BLaER1 treated with 17β-estradiol and CSF1 and Interleukin-3, amounts not matched to agents 10 nM and 100 nM (cell line): Measurements from ENCODE around the gene EFCAB12.
"Not testable (repeated sequence)": the region's sequence is repeated elsewhere in the genome, so short reads cannot be mapped to it uniquely, and the experiment has no call there.

Source experiments
- H3K27ac ChIP-seq, 11 experiments: shearing (Covaris generic); formaldehyde crosslinking; 2 replicates each; pipeline ENCODE4 v1.8.1; 2022
- H3K27me3 ChIP-seq, 11 experiments: shearing (Covaris generic); formaldehyde crosslinking; 2 replicates each; pipeline ENCODE4 v1.8.1; 2022
- H3K36me3 ChIP-seq, 11 experiments: shearing (Covaris generic); formaldehyde crosslinking; 2 replicates each; pipeline ENCODE4 v1.8.1; 2022
- H3K4me1 ChIP-seq, 10 experiments: shearing (Covaris generic); formaldehyde crosslinking; 2 replicates each; pipeline ENCODE4 v1.8.1; 2022
- H3K4me2 ChIP-seq, 11 experiments: shearing (Covaris generic); formaldehyde crosslinking; 2 replicates each; pipeline ENCODE4 v1.8.1; 2022
- H3K4me3 ChIP-seq, 10 experiments: shearing (Covaris generic); formaldehyde crosslinking; 2 replicates each; pipeline ENCODE4 v1.8.1; 2022
- H3K9ac ChIP-seq, 11 experiments: shearing (Covaris generic); formaldehyde crosslinking; 2 replicates each; pipeline ENCODE4 v1.8.1; 2022
- H3K9me3 ChIP-seq, 11 experiments: shearing (Covaris generic); formaldehyde crosslinking; replicated peaks in 1 of 11; 2 replicates each; pipeline ENCODE4 v1.8.1; 2022
- H4K20me1 ChIP-seq, 11 experiments: shearing (Covaris generic); formaldehyde crosslinking; 2 replicates each; pipeline ENCODE4 v1.8.1; 2022
- Cebpa-rat ChIP-seq, 11 experiments: shearing (Covaris generic); IDR thresholded peaks; 2 replicates each; pipeline ENCODE4 v1.8.1; 2022

Gene EFCAB12

DNA sequence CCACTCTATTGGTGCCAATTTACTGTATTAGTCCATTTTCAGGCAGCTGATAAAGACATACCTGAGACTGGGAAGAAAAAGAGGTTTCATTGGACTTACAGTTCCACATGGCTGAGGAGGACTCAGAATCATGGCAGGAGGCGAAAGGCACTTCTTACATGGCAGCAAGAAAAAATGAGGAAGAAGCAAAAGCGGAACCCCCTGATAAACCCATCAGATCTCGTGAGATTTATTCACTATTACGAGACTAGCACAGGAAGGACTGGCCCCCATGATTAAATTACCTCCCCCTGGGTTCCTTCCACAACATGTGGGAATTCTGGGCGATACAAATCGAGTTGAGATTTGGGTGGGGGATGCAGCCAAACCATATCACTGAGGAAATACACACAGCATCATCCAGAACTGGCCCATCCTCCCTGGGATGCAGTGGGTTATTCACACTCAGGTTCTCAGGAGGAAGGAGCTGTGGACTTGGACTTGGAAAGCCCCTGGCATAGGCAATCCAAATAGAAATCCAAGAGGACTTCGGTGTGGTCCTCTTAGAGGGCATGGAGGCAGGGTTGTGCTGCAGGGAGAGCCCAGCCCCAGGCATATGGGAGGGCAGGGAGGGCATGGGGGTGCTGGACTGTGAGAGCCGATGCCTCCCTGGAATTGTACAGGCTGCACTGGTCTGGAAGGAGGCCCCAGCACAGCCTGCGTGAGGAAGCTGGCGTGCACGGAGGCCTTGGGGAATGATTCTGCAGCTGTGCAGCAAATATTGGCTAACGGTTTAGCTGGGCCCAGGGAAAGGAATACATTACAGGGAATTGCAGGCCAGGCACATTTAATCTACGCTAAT, 62.9 kb downstream of the EFCAB12 start:
- H3K36me3 ChIP-seq, result no peaks in the 10 kb centered on the region
- peak overlapping the region in 4 of 11 experiments; percentile 32 to 83 (median 56); a peak in 6 of 22 replicates for H3K4me2 ChIP-seq
- no peaks in the 10 kb centered on the region for H4K20me1 ChIP-seq
- H3K9ac ChIP-seq, result no peak overlapping the region
- no peaks in the 10 kb centered on the region for H3K27me3 ChIP-seq
- H3K4me3 ChIP-seq, result no peak overlapping the region
- peaks cover 13 to 33% (median 25%) of the 10 kb centered on the region in 11 experiments; a peak in 21 of 22 replicates for H3K9me3 ChIP-seq
- H3K27ac ChIP-seq, result peak overlapping the region in 1 of 11 experiments; percentile 10; a peak in 1 of 22 replicates
- TF ChIP-seq Cebpa-rat (IDR thresholded peaks at IDR 0.05), result no peak
- H3K4me1 ChIP-seq, result peaks cover 6 to 16% (median 8%) of the 10 kb centered on the region in 10 experiments; a peak in 17 of 20 replicates

DNA sequence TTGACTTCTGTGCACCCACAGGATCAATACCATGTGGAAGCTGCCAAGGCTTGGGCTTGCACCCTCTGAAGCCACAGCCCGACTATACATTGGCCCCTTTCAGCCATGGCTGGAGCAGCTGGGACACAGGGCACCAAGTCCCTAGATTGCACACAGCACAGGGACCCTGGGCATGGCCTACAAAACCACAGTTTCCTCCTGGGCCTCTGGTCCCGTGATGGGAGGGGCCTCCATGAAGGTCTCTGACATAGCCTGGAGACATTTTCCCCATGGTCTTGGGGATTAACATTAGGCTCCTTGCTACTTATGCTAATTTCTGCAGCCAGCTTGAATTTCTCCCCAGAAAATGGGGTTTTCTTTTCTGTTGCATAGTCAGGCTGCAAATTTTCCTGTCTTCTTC, 63.6 kb downstream of the EFCAB12 start:
- peak overlapping the region in 10 of 11 experiments; percentile 20 to 83 (median 35); a peak in 13 of 22 replicates for H3K4me2 ChIP-seq

DNA sequence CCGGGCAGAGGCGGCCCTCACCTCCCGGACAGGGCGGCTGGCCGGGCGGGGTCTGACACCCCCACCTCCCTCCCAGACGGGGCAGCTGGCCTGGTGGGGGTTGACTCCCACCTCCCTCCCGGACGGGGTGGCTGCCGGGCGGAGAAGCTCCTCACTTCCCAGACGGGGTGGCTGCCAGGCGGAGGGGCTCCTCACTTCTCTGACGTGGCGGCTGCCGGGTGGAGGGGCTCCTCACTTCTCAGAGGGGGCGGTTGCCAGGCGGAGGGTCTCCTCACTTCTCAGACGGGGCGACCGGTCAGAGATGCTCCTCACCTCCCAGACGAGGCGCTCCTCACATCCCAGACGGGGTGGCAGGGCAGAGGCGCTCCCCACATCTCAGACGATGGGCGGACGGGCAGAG, 65.1 kb downstream of the EFCAB12 start:
- H3K9me3 ChIP-seq, result peaks cover 13 to 33% (median 25%) of the 10 kb centered on the region in 11 experiments; a peak in 21 of 22 replicates
- H3K4me1 ChIP-seq, result peaks cover 6 to 16% (median 8%) of the 10 kb centered on the region in 10 experiments; a peak in 17 of 20 replicates
- H3K27ac ChIP-seq, H3K9ac ChIP-seq, H3K4me2 ChIP-seq, H3K27me3 ChIP-seq, H4K20me1 ChIP-seq, H3K36me3 ChIP-seq, H3K4me3 ChIP-seq: not testable (repeated sequence)

More for the DNA sequence above, 63.6 kb downstream of the EFCAB12 start:
- H4K20me1 ChIP-seq, H3K9ac ChIP-seq, H3K36me3 ChIP-seq, H3K27me3 ChIP-seq: not testable (repeated sequence)
- peak overlapping the region in 1 of 11 experiments; percentile 10; a peak in 1 of 22 replicates for H3K27ac ChIP-seq
- H3K4me1 ChIP-seq, result peaks cover 6 to 16% (median 8%) of the 10 kb centered on the region in 10 experiments; a peak in 17 of 20 replicates
- peaks cover 13 to 33% (median 25%) of the 10 kb centered on the region in 11 experiments; a peak in 21 of 22 replicates for H3K9me3 ChIP-seq
- peak overlapping the region in 1 of 10 experiments; percentile 26; a peak in 1 of 20 replicates for H3K4me3 ChIP-seq

DNA sequence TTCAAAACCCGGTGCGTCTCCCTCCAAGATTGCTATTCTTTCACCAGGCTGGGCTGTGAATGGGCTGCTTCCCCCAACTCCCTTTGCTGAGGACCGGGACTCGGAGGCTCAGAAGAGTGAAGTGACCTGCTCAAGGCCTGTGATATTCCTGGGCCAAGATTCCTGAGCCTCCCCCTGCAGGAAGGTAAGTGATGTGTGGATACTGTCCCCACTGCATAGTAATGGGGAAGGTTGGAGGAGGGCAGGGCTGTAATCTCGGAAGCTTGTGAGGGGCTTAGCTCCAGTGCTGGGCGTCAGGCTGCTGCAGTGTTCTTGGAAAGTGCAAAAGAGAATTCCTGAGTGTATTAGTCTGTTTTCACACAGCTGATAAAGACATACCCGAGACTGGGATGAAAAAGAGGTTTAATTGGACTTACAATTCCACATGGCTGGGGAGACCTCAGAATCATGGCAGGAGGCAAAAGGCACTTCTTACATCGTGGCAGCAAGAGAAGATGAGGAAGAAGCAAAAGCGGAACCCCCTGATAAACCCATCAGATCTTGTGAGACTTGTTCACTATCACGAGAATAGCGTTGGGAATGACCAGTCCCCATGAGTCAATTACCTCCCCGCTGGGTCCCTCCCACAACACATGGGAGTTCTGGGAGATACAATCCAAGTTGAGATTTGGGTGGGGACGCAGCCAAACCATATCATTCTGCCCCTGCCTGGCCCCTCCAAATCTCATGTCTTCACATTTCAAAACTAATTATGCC, 67.6 kb downstream of the EFCAB12 start:
- H4K20me1 ChIP-seq, result no peaks in the 10 kb centered on the region
- no peak overlapping the region for H3K9ac ChIP-seq
- H3K36me3 ChIP-seq, result no peaks in the 10 kb centered on the region
- no peak overlapping the region for H3K27ac ChIP-seq
- H3K9me3 ChIP-seq, result peaks cover 13 to 27% (median 24%) of the 10 kb centered on the region in 11 experiments; a peak in 21 of 22 replicates
- no peak overlapping the region for H3K4me2 ChIP-seq
- no peaks in the 10 kb centered on the region for H3K27me3 ChIP-seq
- no peak for TF ChIP-seq Cebpa-rat (IDR thresholded peaks at IDR 0.05)
- H3K4me3 ChIP-seq, result no peak overlapping the region
- peaks cover 6 to 16% (median 8%) of the 10 kb centered on the region in 10 experiments; a peak in 17 of 20 replicates for H3K4me1 ChIP-seq

DNA sequence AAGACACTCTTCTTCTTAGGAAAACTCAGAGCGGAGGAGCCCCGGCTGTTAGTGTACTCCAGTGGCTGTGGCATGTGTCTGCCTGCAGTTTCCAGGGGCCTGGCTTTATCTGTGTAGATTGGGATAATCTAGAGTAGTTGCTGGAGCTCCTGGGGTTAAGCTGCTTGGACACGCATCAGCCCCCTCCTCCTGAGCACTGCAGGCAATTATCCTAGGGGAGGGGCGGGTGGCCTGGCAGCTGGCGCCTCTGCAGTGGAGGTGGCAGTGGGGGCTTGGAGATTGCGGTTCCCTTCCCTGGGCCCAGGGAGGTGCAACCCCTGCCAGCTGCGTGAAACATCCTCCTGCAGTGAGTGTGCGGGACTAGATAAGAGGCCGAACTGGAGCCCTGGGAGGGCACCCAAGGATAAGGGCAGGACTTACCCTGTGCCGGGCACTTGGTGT, 68.2 kb downstream of the EFCAB12 start:
- Histone ChIP-seq H3K9me3 (peaks cover 7 to 21% (median 18%) of the 10 kb centered on the region in 11 experiments; a peak in 21 of 22 replicates), H3K27me3 (no peaks in the 10 kb centered on the region), H3K36me3 (no peaks in the 10 kb centered on the region), H3K4me1 (peaks cover 6 to 15% (median 8%) of the 10 kb centered on the region in 10 experiments; a peak in 17 of 20 replicates), H3K4me3 (no peak overlapping the region), H3K27ac (no peak overlapping the region), H3K9ac (no peak overlapping the region), H4K20me1 (no peaks in the 10 kb centered on the region), H3K4me2 (no peak overlapping the region)
- TF ChIP-seq Cebpa-rat (IDR thresholded peaks at IDR 0.05), result no peak

DNA sequence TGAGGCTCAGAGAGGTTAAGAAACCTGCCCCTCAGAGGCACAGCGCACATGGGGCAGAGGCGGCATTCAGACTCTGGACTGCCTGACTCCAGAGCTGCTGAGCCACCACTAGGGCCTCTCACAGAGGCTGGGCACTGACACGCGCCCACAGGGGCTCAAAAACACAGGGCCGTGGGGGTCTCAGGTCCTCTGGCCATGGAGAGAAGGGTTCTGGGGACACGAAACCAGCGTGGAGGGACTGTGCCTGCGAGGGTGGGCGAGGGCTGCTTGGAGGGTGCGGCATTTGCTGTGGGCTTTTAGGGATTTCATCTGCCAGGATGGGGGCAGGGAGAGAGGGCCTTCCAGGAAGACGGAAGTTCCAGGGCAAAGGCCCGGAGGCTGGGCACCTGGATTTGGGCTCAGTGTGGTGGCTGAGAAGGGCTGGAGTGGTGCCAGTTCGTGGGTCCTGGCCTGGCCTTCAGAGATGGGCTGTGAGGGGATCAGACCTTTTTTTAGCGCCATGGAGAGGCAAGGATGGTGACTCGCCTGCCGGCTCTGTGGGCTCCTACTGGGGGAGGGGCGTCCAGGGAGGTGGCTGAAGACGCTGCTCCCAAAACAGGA, 69.6 kb downstream of the EFCAB12 start:
- H4K20me1 ChIP-seq, result no peaks in the 10 kb centered on the region
- H3K4me3 ChIP-seq, result no peak overlapping the region
- peaks cover 0 to 8% (median 6%) of the 10 kb centered on the region in 11 experiments; a peak in 18 of 22 replicates for H3K9me3 ChIP-seq
- H3K27ac ChIP-seq, result no peak overlapping the region
- no peaks in the 10 kb centered on the region for H3K27me3 ChIP-seq
- 0 out of 22 replicates have a peak overlapping the region, but pooled peaks of 1 of the 11 experiments have one; percentile 33 for H3K9ac ChIP-seq
- TF ChIP-seq Cebpa-rat (IDR thresholded peaks at IDR 0.05), result no peak
- H3K36me3 ChIP-seq, result no peaks in the 10 kb centered on the region
- peaks cover 0 to 6% (median 0%) of the 10 kb centered on the region in 10 experiments; a peak in 2 of 20 replicates for H3K4me1 ChIP-seq
- no peak overlapping the region; a peak in 1 of 22 replicates for H3K4me2 ChIP-seq

DNA sequence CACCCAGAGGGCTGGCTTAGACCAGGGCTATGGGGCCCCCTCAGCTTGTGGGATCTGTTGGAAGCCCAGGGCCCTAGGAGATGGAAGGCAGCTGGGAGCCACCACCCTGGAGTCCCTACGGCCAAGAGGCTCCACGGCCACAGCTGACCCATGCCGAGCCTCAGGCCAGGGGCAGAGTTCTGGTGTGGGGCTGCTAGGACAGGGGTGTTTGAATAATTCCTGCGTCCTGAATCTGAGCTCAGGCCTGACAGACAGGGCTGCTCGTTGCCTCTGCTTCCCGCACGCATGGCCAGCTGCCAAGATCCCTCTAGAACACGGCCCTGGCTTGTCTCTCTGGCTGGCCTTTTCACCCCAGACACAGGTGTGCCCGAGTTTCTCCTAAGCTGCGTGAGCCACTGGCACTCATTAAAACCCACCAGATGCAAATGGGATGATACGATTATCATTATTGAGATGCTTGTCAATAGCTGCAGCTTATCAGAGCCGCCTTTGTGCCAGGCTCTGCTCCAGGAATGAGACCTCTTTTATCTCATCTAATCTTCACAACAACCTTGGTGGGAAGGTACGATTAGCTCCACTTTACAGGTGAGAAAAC, 70.2 kb downstream of the EFCAB12 start:
- Histone ChIP-seq H3K36me3 (no peaks in the 10 kb centered on the region), H3K4me1 (peaks cover 0 to 6% (median 0%) of the 10 kb centered on the region in 10 experiments; a peak in 2 of 20 replicates), H3K9me3 (peaks cover 0 to 2% (median 2%) of the 10 kb centered on the region in 11 experiments; a peak in 18 of 22 replicates), H3K4me3 (no peak overlapping the region), H3K27me3 (no peaks in the 10 kb centered on the region), H3K4me2 (no peak overlapping the region), H3K9ac (no peak overlapping the region), H3K27ac (no peak overlapping the region), H4K20me1 (no peaks in the 10 kb centered on the region)
- TF ChIP-seq Cebpa-rat (IDR thresholded peaks at IDR 0.05), result no peak

DNA sequence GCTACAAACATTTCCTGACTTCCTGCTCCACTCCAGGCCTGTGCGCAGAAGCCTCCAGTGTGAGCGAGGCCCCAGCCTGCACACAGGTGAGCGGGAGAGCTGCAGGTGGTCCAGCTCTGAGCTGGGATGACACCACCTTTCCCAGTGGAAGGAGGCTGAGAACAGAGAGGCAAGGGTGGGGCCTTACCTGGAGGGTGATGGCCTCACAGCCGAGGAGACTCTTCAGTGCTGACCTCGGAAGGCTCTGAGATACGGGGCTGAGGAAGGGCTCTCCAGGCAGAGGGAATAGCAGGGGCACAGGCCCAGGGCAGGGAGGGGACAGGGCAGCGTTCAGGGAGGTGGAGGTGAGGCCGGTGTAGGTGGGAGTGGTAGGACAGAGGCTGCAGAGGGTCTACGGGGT, 70.8 kb downstream of the EFCAB12 start:
- no peak overlapping the region for H3K4me2 ChIP-seq
- no peaks in the 10 kb centered on the region for H3K36me3 ChIP-seq
- no peak overlapping the region for H3K9ac ChIP-seq
- H3K4me3 ChIP-seq, result no peak overlapping the region
- no peak for TF ChIP-seq Cebpa-rat (IDR thresholded peaks at IDR 0.05)
- no peak overlapping the region for H3K27ac ChIP-seq
- H3K27me3 ChIP-seq, result no peaks in the 10 kb centered on the region
- no peaks in the 10 kb centered on the region for H3K9me3 ChIP-seq
- H4K20me1 ChIP-seq, result no peaks in the 10 kb centered on the region
- H3K4me1 ChIP-seq, result peaks cover 0 to 6% (median 0%) of the 10 kb centered on the region in 10 experiments; a peak in 2 of 20 replicates
